ENCODE measurements around the gene RPS2. TPM values are rescaled to one million over a fixed set of nuclear protein-coding genes. Genes with fewer than 3 reads are reported as not detected.

Gene RPS2
- total RNA-seq, 1 donor from 2014 or later: 3,117 TPM

DNA sequence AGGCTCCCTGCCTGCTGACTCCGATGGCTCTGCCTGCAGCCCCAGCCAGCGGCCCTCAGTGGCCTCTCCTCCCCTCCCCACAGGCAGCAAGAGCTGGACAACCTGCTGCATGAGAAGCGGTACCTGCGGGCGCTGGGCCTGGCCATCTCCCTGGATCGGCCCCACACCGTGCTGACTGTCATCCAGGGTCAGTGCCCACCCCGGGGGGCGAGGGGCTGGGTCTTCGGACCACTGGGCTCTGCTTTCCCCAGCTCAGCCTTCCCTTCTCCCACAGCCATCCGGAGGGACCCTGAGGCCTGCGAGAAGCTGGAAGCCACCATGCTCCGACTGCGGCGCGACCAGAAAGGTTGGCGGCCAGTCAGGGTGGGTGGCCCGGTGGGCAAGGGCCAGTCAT lies 13.2 kb upstream of the RPS2 start:
- H3K27me3 ChIP-seq: no peaks in the 10 kb centered on the region
- TF ChIP-seq POLR2A (IDR thresholded peaks at IDR 0.05): no peak
- TF ChIP-seq POLR2AphosphoS5 (IDR thresholded peaks at IDR 0.05; ENCODE audit: insufficient read depth in 1 of 2, low read depth in 1 of 2): no peak
- no peak for TF ChIP-seq CTCF (IDR thresholded peaks at IDR 0.05)
- intact Hi-C loops (cut with DNase I): no loop called here
- no peak overlapping the region for H3K4me3 ChIP-seq
- no peaks in the 10 kb centered on the region for H3K9me3 ChIP-seq
- peaks cover 21% of the 10 kb centered on the region for H3K4me1 ChIP-seq
- DNase-seq (ENCODE audit: extremely low spot score in 2 of 2): no peak
- no peak overlapping the region for H3K27ac ChIP-seq
- H3K36me3 ChIP-seq: peaks cover 0 to 41% of the 10 kb centered on the region in 2 donors

GRCh38 chr16:1976951-1977874 lies 12.6 kb upstream of the RPS2 start:
- H3K27ac ChIP-seq: no peak overlapping the region
- no peak for DNase-seq (ENCODE audit: extremely low spot score in 2 of 2)
- peaks cover 0 to 41% of the 10 kb centered on the region in 2 donors for H3K36me3 ChIP-seq
- H3K4me3 ChIP-seq: no peak overlapping the region
- no peaks in the 10 kb centered on the region for H3K27me3 ChIP-seq
- peaks cover 27% of the 10 kb centered on the region for H3K4me1 ChIP-seq
- TF ChIP-seq CTCF (IDR thresholded peaks at IDR 0.05) (no peak), POLR2AphosphoS5 (IDR thresholded peaks at IDR 0.05; ENCODE audit: insufficient read depth in 1 of 2, low read depth in 1 of 2) (no peak), POLR2A (IDR thresholded peaks at IDR 0.05) (no peak)
- intact Hi-C loops (cut with DNase I): no loop called here
- H3K9me3 ChIP-seq: no peaks in the 10 kb centered on the region

DNA sequence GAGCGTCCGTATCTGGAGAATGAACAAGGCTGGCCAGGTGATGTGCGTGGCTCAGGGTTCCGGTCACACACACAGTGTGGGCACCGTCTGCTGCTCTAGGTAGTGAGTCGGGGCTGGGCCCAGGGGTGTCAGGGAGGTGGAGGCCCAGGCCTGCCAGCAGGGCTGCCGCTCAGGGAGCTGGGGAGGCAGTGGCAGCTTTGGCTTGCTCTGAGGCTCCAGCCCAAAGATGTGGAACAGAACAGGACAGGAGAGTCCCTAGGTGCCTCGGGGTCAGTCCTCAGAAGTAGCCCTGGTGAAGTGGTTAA lies 11.5 kb upstream of the RPS2 start:
- intact Hi-C loops (cut with DNase I): no loop called here
- Histone ChIP-seq H3K36me3 (peaks cover 0 to 41% of the 10 kb centered on the region in 2 donors), H3K27me3 (no peaks in the 10 kb centered on the region), H3K4me3 (no peak overlapping the region), H3K27ac (no peak overlapping the region), H3K9me3 (no peaks in the 10 kb centered on the region), H3K4me1 (peaks cover 31% of the 10 kb centered on the region)
- TF ChIP-seq POLR2A (IDR thresholded peaks at IDR 0.05) (no peak), CTCF (IDR thresholded peaks at IDR 0.05) (no peak)
- no peak for DNase-seq (ENCODE audit: extremely low spot score in 2 of 2)

GRCh38 chr16:1975432-1976215 lies 11.0 kb upstream of the RPS2 start:
- Histone ChIP-seq H3K27ac (no peak overlapping the region), H3K9me3 (no peaks in the 10 kb centered on the region), H3K36me3 (peaks cover 0 to 41% of the 10 kb centered on the region in 2 donors), H3K4me1 (peaks cover 37% of the 10 kb centered on the region), H3K4me3 (no peak overlapping the region), H3K27me3 (no peaks in the 10 kb centered on the region)
- no peak for DNase-seq (ENCODE audit: extremely low spot score in 2 of 2)
- intact Hi-C loops (cut with DNase I): no loop called here
- TF ChIP-seq POLR2AphosphoS5 (IDR thresholded peaks at IDR 0.05; ENCODE audit: insufficient read depth in 1 of 2, low read depth in 1 of 2) (no peak), CTCF (IDR thresholded peaks at IDR 0.05) (no peak), POLR2A (IDR thresholded peaks at IDR 0.05) (no peak)
